ENCODE results near the gene PDZRN3.

The PDZRN3 gene

GRCh38 chr3:73624821-73625665 lies at the start of gene PDZRN3:
PDZRN3 (minus strand) TSS chr3:73624941.
- DNase-seq (ENCODE audit: low read depth in 2 of 2) = peak; percentile 74 to 77

- DNase-seq (ENCODE audit: low read depth in 2 of 2) = no peak
These were observed 49.5 kb upstream of the PDZRN3 start for GRCh38 chr3:73674280-73674679.

- DNase-seq (ENCODE audit: low read depth in 2 of 2) = no peak
These were observed 44.5 kb upstream of the PDZRN3 start for GRCh38 chr3:73669260-73669659.

GRCh38 chr3:73668391-73668790 lies 43.6 kb upstream of the PDZRN3 start:
- DNase-seq (ENCODE audit: low read depth in 2 of 2) = no peak

GRCh38 chr3:73667889-73668288 lies 43.1 kb upstream of the PDZRN3 start:
- DNase-seq (ENCODE audit: low read depth in 2 of 2) = no peak

GRCh38 chr3:73665286-73665685 lies 40.5 kb upstream of the PDZRN3 start:
- no peak for DNase-seq (ENCODE audit: low read depth in 2 of 2)

- no peak for DNase-seq (ENCODE audit: low read depth in 2 of 2)
These were observed 39.6 kb upstream of the PDZRN3 start for GRCh38 chr3:73664389-73664788.

- no peak for DNase-seq (ENCODE audit: low read depth in 2 of 2)
These were observed 38.8 kb upstream of the PDZRN3 start for GRCh38 chr3:73663495-73663894.

- peak; percentile 45 to 50 for DNase-seq (ENCODE audit: low read depth in 2 of 2)
These were observed 36.5 kb upstream of the PDZRN3 start for GRCh38 chr3:73661265-73661664.

- DNase-seq (ENCODE audit: low read depth in 2 of 2) = no peak
These were observed 33.5 kb upstream of the PDZRN3 start for GRCh38 chr3:73658227-73658626.

- DNase-seq (ENCODE audit: low read depth in 2 of 2) = no peak
These were observed 32.4 kb upstream of the PDZRN3 start for GRCh38 chr3:73657186-73657585.

- DNase-seq (ENCODE audit: low read depth in 2 of 2) = peak; percentile 44 to 55
These were observed 31.6 kb upstream of the PDZRN3 start for GRCh38 chr3:73656241-73656890.

- DNase-seq (ENCODE audit: low read depth in 2 of 2) = no peak
These were observed 30.5 kb upstream of the PDZRN3 start for GRCh38 chr3:73655197-73655596.

GRCh38 chr3:73653877-73654276 lies 29.1 kb upstream of the PDZRN3 start:
- DNase-seq (ENCODE audit: low read depth in 2 of 2) = no peak

- DNase-seq (ENCODE audit: low read depth in 2 of 2) = no peak
These were observed 28.6 kb upstream of the PDZRN3 start for GRCh38 chr3:73653351-73653750.

GRCh38 chr3:73652896-73653295 lies 28.2 kb upstream of the PDZRN3 start:
- DNase-seq (ENCODE audit: low read depth in 2 of 2) = no peak

GRCh38 chr3:73637042-73637441 lies 12.3 kb upstream of the PDZRN3 start:
- DNase-seq (ENCODE audit: low read depth in 2 of 2) = no peak

- DNase-seq (ENCODE audit: low read depth in 2 of 2) = no peak
These were observed 10.5 kb upstream of the PDZRN3 start for GRCh38 chr3:73635254-73635653.

- no peak for DNase-seq (ENCODE audit: low read depth in 2 of 2)
These were observed 9.2 kb upstream of the PDZRN3 start for GRCh38 chr3:73633916-73634344.

- no peak for DNase-seq (ENCODE audit: low read depth in 2 of 2)
These were observed 8.7 kb upstream of the PDZRN3 start for GRCh38 chr3:73633453-73633852.

- peak in 1 of 2 experiments; percentile 45 for DNase-seq (ENCODE audit: low read depth in 2 of 2)
These were observed 1.4 kb upstream of the PDZRN3 start for GRCh38 chr3:73626106-73626505.

- no peak for DNase-seq (ENCODE audit: low read depth in 2 of 2)
These were observed 522 bp downstream of the PDZRN3 start for GRCh38 chr3:73624017-73624820.
